Stimulated activated CD8-positive, alpha-beta memory T cell treated with anti-CD3 and anti-CD28 coated beads, Interleukin-15, amount 100 ng/mL, for 48 hours (primary cell): ENCODE data around the gene ASF1B.
A peak's percentile ranks its signal among the peaks of the same experiment; 100 is the strongest.
"Not testable (repeated sequence)": the region's sequence is repeated elsewhere in the genome, so short reads cannot be mapped to it uniquely, and the experiment has no call there.

Experiments used
- DNase-seq, 2 donors: peaks; one replicate each; pipeline ENCODE4 v3.0.0-alpha.2; 2020; ENCODE audit warnings: low read depth in 2 of 2

Gene ASF1B

DNA sequence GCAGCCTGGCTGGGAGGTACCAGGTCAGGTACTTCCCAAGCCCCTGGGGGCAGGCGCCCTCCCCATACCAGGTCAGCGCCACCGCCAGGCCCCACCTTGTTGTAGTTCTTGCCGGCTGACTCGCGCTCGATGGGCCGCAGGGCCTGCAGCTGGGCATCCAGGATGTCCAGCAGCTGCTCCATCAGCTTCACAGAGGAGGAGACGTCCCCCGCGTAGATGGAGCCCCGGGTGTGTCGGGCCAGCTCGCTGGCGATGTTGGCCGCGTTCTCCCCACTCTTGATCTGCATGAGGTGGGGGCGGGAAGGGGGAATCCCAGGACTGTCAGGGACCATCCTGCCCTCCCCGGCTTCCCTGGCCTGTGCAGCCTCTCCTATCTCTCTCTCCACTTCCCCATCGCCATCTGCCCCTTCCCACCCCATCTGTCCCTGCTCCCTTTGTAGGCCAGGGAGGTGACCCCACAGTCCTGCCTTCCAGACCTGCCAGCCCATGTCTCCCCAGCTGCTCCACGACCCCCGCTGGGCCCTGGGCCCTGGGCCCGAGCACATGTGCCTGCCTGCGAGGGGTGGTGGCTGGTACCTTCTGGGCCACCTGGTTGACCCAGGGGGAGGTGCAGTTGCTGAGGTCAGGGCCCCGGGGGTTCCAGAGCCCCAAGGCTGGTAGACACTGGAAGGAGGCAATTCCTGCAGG, 23.8 kb upstream of the ASF1B start:
- no peak for DNase-seq

DNA sequence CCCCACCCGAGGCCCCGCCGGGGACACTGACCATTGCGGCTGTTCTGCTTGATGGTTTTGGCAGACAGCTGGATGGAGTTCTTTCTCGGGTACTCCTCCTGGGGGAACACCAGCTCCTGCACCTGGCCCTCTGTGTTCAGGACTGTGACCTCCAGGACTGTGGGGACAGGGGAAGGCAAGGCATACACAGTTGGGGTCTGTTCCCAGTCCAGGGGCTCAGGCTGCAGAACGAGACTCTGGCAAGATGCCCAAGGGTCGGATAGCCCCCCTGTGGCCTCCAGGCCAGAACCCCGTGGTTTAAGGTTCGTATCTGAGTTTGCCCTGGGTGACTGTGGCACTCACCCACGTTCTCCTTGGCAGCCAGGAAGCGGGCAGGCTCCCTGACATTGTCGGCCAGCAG, 22.7 kb upstream of the ASF1B start:
- no peak for DNase-seq

DNA sequence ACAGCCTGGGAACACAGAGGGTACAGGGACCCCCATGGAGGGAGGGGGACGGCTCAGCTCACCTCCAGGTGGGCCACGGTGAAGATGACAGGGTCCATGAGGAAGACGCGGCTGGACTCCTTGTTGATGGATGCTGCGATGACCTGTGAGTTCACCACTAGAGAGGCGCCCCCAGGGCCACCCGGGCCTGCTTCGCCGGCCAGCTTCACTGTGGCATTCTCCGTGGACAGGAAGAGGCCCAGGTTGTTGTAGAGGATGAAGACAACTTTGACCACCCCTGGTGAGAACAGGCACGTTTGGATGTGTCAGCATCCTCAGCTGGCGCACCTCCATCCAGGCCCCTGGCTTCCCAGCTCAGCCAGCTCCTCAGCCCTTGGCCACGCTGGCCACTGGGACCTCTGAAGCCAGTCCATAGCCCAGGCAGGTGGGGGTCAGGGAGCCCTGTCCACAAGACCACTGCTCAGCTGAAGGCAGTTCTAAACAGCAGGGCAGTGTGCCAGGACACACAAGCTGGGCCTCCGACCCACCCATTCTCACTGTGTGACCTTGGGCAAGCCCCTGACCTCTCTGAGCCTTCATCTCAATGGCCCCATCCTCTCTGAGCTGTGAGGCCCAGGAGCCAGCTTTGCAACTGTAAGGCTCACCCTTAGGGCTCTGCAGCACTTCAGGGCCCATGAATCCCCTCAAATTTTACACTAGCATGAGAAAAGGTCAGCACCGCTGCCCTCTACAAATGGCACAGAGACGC, 22.1 kb upstream of the ASF1B start:
- DNase-seq = no peak

GRCh38 chr19:14156971-14157717, 20.8 kb upstream of the ASF1B start:
- DNase-seq = no peak

- DNase-seq = no peak
Measured at GRCh38 chr19:14156122-14156521, 19.7 kb upstream of the ASF1B start.

GRCh38 chr19:14155371-14155770, 19.0 kb upstream of the ASF1B start:
- DNase-seq = no peak

DNA sequence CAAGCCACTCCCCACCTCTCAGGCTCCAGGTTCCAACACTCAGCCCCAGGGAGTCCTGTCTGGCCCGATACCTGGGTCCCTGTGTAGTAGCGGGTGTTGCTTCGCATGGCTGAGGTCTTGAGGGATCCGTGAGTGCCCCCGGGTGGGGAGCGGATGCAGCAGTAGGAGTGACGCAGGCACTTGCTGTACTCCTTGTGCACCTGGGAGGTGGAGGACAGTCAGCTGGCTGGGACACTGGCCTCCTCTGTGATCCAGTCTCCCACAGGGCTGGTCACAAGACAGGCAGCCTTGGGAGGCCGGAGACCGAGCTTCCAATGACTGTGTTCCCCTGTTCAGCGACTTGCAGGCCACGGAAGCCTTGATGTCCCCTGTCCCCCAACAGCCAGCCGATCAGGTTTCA, 16.3 kb upstream of the ASF1B start:
- DNase-seq = no peak

GRCh38 chr19:14150770-14151661, 14.6 kb upstream of the ASF1B start:
- DNase-seq = no peak

DNA sequence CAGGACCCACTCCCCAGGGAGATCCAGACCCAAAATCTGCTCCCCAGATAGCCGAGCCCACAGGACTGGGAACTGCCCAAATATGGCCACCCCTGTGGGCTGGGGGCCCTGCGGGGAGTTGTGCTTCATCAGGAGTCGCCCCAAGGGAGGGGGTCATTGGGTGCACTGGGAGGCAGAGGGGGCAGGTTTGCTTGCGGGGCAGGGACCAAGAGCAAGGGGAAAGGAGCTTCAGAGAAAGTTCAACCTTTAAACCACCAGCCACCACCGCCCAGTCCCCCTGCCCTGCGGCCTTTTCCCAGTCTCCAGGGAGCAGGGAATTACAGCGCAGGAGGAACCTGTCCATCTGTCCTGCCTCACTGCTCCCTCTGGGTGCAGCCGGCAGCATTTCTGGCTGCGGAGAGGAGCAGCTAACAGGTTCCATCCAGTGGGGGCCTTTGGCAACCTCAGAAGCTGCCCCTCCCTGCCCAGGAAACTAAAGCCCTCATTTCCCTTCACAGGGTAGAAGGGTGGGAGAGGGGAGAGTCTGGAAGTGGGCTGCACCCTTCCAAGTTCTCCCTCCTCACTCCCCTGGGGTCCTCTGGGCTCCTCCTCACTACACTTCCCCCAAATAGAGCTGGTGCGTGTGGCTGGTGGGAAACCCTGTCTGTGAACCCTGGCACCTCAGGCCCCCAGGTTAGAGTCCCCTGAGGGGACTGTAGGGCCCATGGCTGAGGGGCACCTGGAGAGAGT, 13.8 kb upstream of the ASF1B start:
- no peak for DNase-seq

DNA sequence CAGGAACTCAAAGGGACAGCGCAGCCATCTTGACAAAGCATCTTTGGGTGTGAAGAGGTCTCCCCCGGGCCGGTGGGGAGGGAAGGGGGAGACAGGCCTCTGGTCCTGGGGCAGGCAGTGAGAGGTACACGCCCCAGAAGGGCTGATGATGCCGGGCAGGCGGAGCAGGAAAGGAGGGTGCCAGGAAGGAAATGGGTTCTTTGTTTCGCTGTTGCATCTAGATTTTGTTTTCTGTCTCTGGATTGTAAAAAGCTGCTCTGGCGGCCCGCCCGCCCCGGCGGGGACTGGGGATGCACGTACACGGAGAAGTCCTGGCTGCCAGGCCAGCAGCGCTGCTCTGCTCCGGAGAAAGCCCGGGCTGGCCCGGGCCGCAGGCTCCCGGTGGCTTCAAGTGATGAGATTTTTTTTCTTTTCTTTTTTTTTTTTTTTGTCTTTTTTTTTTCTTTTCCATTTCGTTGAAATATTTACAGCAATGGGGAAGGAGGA, 13.2 kb upstream of the ASF1B start:
- DNase-seq = no peak

DNA sequence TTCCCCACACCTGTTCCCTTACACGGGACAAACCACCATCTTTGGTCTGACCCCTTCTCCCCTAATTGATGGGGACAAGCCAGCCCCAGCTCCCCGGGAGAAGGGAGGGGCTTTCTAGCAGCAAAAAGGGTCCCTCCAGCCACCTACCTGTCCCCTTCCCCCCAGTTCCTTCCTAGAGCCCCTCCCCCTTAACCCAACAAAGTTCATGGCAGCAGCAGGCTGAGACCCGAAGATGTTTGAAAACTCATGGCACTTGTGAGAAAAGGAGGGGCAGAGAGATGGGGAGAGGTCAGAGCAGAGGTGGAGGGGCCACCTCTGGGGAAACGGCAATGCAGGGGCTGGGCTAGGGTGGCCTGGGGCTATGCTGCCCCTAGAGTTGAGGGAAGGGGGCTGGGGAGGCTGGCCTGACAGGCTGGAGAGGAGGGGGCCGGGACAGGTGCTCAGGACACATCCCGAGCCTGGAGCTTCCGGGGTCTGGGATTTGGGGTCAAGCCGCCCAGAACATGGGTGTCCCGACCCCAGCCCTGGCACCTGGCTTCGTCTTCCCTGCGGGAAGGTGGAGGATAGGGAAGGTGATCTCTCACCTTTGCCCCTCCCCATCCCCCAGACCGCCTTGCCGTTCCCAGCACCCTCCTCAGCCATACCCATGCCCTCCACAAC, 12.5 kb upstream of the ASF1B start:
- DNase-seq = no peak

- peak; percentile 32 to 33 for DNase-seq
Measured at GRCh38 chr19:14147797-14148605, 11.6 kb upstream of the ASF1B start.

GRCh38 chr19:14146789-14147216, 10.4 kb upstream of the ASF1B start:
- DNase-seq = no peak

DNA sequence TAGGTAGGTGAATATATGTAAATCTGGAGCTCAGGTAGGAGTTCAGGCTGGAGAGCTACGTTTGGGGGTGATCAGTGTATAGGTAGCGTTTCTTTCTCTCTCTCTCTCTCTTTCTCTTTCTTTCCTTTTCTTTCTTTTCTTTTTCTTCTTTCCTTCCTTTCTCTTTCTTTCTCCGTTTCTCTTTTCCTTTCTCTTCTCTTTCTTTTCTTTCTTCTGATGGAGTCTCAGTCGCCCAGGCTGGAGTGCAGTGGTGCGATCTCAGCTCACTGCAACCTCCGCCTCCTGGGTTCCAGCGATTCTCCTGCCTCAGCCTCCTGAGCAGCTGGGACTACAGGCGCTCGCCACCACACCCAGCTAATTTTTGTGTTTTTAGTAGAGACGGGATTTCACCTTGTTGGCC, 9.8 kb upstream of the ASF1B start:
- DNase-seq = not testable (repeated sequence)

DNA sequence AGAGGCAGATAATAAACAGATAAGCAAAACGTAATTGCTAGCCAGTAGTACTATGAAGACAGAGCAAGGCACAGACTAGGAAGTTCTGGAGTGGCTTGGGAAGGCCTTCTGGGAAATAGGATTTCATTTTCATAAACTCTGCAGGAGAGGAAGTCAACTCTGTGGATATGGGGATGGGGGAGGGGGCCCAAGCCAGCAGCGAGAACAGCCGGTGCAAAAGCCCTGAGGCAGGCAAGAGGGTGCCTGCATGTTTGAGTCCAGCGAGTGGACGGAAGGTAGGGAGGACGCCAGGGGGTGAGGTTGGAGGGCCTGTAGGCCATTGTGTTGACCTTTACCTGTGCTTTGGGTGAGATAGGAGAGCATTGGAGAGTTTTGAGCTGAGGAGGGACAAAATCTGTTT, 9.0 kb upstream of the ASF1B start:
- DNase-seq = no peak

- DNase-seq = no peak
Measured at GRCh38 chr19:14142262-14143190, 6.1 kb upstream of the ASF1B start.

- DNase-seq = no peak
Measured at GRCh38 chr19:14141041-14141440, 4.7 kb upstream of the ASF1B start.

DNA sequence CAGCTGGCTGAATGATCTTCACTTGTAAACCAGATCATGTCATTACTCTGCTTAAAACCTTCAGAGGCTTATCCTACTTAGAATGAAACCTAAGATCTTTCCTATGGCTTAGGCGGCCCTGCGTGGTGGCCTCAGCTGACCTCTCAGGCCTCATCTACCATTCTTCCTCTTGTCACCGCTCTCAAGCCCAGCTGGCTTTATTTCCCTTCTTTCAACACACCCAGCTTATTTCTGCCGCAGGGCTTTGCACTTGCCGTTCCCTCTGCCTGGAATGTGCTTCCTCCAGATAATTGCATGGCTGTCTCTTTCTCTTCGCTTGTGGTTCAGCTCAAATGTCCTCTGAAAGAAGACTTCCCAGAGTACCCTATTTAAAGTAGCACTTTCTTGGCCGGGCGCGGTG, 3.6 kb upstream of the ASF1B start:
- DNase-seq = no peak
